MM.1S (cell line): Measurements from ENCODE around the gene MUC3A.

Experiments used
- DNase-seq: peaks from one replicate; pipeline ENCODE4 v3.0.0-alpha.2; 2015
- H2AFZ ChIP-seq: fragments of 300-600 bp; sonication (generic); 2 replicates; pipeline ENCODE4 v1.6.0; 2016; ENCODE audit warnings: antibody characterized with exemption, low read length
- H3F3A ChIP-seq: fragments of 300-600 bp; sonication (generic); 2 replicates; pipeline ENCODE4 v1.6.1; 2016; ENCODE audit warnings: mild to moderate bottlenecking, antibody characterized with exemption, low read length, moderate library complexity, mixed read lengths; ENCODE audit not compliant: insufficient read depth
- H3K27ac ChIP-seq: fragments of 300-600 bp; sonication (generic); 2 replicates; pipeline ENCODE4 v1.5.1; 2016; ENCODE audit warnings: mild to moderate bottlenecking, low read length
- H3K27me3 ChIP-seq: fragments of 300-600 bp; sonication (generic); replicated peaks from 2 replicates; pipeline ENCODE4 v1.6.0; 2016; ENCODE audit warnings: low read length; ENCODE audit not compliant: insufficient read depth
- H3K36me3 ChIP-seq: fragments of 300-600 bp; sonication (generic); replicated peaks from 2 replicates; pipeline ENCODE4 v1.6.1; 2016; ENCODE audit warnings: mild to moderate bottlenecking, low read length, mixed read lengths; ENCODE audit not compliant: insufficient read depth
- H3K4me1 ChIP-seq: fragments of 300-600 bp; sonication (generic); 2 replicates; pipeline ENCODE4 v1.6.1; 2016; ENCODE audit warnings: low read length, mixed read lengths
- H3K4me2 ChIP-seq: fragments of 300-600 bp; sonication (generic); 2 replicates; pipeline ENCODE4 v1.6.0; 2016; ENCODE audit warnings: low read depth, low read length
- H3K4me3 ChIP-seq: fragments of 300-600 bp; sonication (generic); 2 replicates; pipeline ENCODE4 v1.5.1; 2016; ENCODE audit warnings: low read length, mixed read lengths
- H3K79me2 ChIP-seq: fragments of 300-600 bp; sonication (generic); 2 replicates; pipeline ENCODE4 v1.6.1; 2016; ENCODE audit warnings: mixed run types, low read length, mixed read lengths
- H3K9ac ChIP-seq: fragments of 300-600 bp; sonication (generic); 2 replicates; pipeline ENCODE4 v1.6.1; 2016; ENCODE audit warnings: low read length, mixed read lengths
- H3K9me2 ChIP-seq: fragments of 300-600 bp; sonication (generic); replicated peaks from 2 replicates; pipeline ENCODE4 v1.6.1; 2016; ENCODE audit warnings: mild to moderate bottlenecking, low read length, mixed read lengths; ENCODE audit not compliant: insufficient read depth
- H3K9me3 ChIP-seq: fragments of 300-600 bp; sonication (generic); replicated peaks from 2 replicates; pipeline ENCODE4 v1.6.1; 2016; ENCODE audit warnings: mild to moderate bottlenecking, low read length, mixed read lengths; ENCODE audit not compliant: insufficient read depth
- H4K20me1 ChIP-seq: fragments of 300-600 bp; sonication (generic); 2 replicates; pipeline ENCODE4 v1.6.1; 2016; ENCODE audit warnings: mild to moderate bottlenecking, low read length, moderate library complexity, mixed read lengths; ENCODE audit not compliant: insufficient read depth
- CTCF ChIP-seq: fragments of 300-600 bp; sonication (generic); IDR thresholded peaks from 2 replicates; pipeline ENCODE4 v1.5.1; 2016; ENCODE audit warnings: antibody characterized with exemption, low read length, mixed read lengths
- EZH2 ChIP-seq: fragments of 300-600 bp; sonication (generic); optimal IDR thresholded peaks from 2 replicates; pipeline ENCODE3; 2017; ENCODE audit warnings: low read depth, mild to moderate bottlenecking, antibody characterized with exemption, low read length, mixed read lengths
- EZH2phosphoT487 ChIP-seq: fragments of 300-600 bp; sonication (generic); IDR thresholded peaks from 2 replicates; pipeline ENCODE4 v1.6.1; 2018; ENCODE audit warnings: antibody characterized with exemption, low read length

The MUC3A gene

DNA sequence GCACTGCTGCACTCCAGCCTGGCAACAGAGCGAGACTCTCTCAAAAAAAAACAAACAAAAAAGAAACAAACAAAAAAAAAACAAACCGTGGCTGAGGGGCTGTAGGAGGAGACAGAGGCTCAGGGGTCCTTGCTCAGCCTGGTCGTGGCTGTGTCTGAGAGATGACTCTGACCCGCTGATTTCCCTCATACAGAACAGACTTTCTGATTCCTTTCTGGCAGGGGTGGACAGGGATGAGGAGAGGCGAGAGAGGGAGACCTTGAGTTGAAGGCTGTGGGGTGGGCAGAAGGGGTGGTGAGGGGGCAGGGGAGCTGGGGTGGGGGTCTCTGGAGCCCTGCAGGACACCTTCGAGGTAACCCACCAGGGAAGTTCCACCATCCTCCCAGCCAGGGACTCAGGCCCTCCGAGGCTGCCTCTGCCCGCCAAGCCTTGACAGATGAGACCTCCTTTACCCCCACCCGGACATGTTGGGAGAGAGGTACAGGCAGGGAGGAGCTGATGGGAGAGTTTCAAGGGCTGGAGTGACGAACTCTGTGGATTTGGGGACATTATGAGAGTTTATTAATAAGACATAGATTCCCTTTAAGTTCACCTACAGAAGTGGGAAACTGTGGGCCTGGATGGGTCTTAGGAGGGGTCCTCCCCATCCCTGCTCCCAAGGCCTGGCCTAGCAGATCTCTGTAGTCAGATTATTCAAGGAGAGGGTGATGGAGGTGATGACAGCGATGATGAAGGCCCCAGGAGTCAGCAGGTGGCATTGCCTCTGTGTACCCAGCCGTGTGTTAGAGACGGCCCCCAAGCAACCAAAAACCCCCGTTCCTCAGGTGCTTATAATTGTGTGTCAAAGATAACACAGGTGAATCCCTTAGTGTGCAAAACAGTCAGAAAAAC lies 22.0 kb downstream of the MUC3A start:
- Histone ChIP-seq H3K4me1 (no peaks in the 10 kb centered on the region), H3K9me2 (no peaks in the 10 kb centered on the region), H3K4me2 (no peak overlapping the region), H4K20me1 (no peaks in the 10 kb centered on the region), H3K4me3 (no peak overlapping the region), H3K79me2 (no peaks in the 10 kb centered on the region), H2AFZ (no peak overlapping the region), H3F3A (no peaks in the 10 kb centered on the region), H3K27ac (no peak overlapping the region), H3K36me3 (no peaks in the 10 kb centered on the region), H3K9ac (no peak overlapping the region), H3K9me3 (no peaks in the 10 kb centered on the region), H3K27me3 (peaks cover 70% of the 10 kb centered on the region)
- TF ChIP-seq EZH2phosphoT487: no peak
- no peak for TF ChIP-seq EZH2
- no peak for TF ChIP-seq CTCF
- no peak for DNase-seq

GRCh38 chr7:100972002-100972347 lies 22.6 kb downstream of the MUC3A start:
- TF ChIP-seq EZH2 (no peak), EZH2phosphoT487 (no peak), CTCF (no peak)
- H3K36me3 ChIP-seq: no peaks in the 10 kb centered on the region
- H3F3A ChIP-seq: no peaks in the 10 kb centered on the region
- no peaks in the 10 kb centered on the region for H3K79me2 ChIP-seq
- no peaks in the 10 kb centered on the region for H4K20me1 ChIP-seq
- no peak overlapping the region for H3K9ac ChIP-seq
- peaks cover 65% of the 10 kb centered on the region for H3K27me3 ChIP-seq
- H3K9me2 ChIP-seq: no peaks in the 10 kb centered on the region
- no peak overlapping the region for H2AFZ ChIP-seq
- DNase-seq: no peak
- no peak overlapping the region for H3K27ac ChIP-seq
- H3K4me2 ChIP-seq: no peak overlapping the region
- H3K9me3 ChIP-seq: no peaks in the 10 kb centered on the region
- H3K4me3 ChIP-seq: no peak overlapping the region
- no peaks in the 10 kb centered on the region for H3K4me1 ChIP-seq

GRCh38 chr7:100974021-100974420 lies 24.7 kb downstream of the MUC3A start:
- Histone ChIP-seq H3K36me3 (no peaks in the 10 kb centered on the region), H2AFZ (no peak overlapping the region), H3K9me3 (no peaks in the 10 kb centered on the region), H4K20me1 (no peaks in the 10 kb centered on the region), H3K9ac (no peak overlapping the region), H3K4me1 (no peaks in the 10 kb centered on the region), H3K27me3 (peaks cover 50% of the 10 kb centered on the region), H3F3A (no peaks in the 10 kb centered on the region), H3K27ac (no peak overlapping the region), H3K4me2 (no peak overlapping the region), H3K9me2 (no peaks in the 10 kb centered on the region), H3K4me3 (no peak overlapping the region), H3K79me2 (no peaks in the 10 kb centered on the region)
- TF ChIP-seq CTCF (no peak), EZH2phosphoT487 (no peak), EZH2 (no peak)
- DNase-seq: no peak
